GM12873 (cell line): ENCODE measurements around the gene ITPR1.

Experiments used
- TF ChIP-seq, protein P1 (sequence below): IDR thresholded peaks from 2 replicates; pipeline ENCODE4 v1.5.1; 2012; ENCODE audit warnings: low read depth, mild to moderate bottlenecking, moderate library complexity, low read length, control low read depth; ENCODE audit not compliant: insufficient read depth; ENCODE audit errors: missing control alignments

The ITPR1 gene

GRCh38 chr3:4546346-4547178, 53.4 kb downstream of the ITPR1 start:
- TF ChIP-seq, protein P1, sequence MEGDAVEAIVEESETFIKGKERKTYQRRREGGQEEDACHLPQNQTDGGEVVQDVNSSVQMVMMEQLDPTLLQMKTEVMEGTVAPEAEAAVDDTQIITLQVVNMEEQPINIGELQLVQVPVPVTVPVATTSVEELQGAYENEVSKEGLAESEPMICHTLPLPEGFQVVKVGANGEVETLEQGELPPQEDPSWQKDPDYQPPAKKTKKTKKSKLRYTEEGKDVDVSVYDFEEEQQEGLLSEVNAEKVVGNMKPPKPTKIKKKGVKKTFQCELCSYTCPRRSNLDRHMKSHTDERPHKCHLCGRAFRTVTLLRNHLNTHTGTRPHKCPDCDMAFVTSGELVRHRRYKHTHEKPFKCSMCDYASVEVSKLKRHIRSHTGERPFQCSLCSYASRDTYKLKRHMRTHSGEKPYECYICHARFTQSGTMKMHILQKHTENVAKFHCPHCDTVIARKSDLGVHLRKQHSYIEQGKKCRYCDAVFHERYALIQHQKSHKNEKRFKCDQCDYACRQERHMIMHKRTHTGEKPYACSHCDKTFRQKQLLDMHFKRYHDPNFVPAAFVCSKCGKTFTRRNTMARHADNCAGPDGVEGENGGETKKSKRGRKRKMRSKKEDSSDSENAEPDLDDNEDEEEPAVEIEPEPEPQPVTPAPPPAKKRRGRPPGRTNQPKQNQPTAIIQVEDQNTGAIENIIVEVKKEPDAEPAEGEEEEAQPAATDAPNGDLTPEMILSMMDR: no peak

- TF ChIP-seq, protein P1: no peak
Measured at GRCh38 chr3:4547799-4548198, 54.7 kb downstream of the ITPR1 start.

DNA sequence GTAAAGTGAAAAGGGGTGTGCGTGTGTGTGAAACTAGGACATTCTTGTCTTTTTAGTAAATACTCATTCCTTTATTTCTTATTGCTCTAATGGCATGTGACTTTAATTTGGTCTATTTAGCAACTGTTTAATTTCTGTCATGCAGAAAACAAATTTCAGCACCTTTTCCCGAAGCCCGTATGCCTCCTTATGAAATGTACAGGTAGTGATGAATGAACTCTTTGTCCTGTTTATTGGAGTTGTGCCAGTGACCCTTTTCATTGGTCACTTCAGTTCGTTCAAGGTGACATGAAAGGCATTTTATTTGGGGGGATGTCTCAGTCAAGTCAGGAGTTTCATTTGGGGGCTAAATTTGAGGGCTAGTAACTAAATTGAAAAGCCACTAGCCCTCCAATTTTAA, 55.2 kb downstream of the ITPR1 start:
- TF ChIP-seq, protein P1: no peak

DNA sequence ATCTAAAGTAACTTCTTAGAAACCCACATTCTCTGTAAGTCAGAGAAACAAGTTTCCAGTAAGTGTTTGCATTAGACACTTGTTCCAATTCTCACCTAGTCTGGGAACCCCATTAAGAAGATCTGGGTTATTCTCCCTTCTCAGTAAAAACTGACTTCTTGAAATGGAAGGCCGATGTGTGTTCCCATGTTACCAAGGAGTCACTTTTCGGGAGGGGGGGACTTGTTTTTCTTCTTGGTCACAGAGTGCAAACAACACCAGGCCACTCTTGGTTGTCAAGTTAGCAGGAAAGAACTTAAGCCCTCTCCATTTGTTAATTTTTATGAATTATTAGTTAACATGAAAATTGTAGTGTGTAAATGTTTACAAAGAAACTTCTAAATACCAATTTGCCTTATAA, 55.6 kb downstream of the ITPR1 start:
- TF ChIP-seq, protein P1: no peak

DNA sequence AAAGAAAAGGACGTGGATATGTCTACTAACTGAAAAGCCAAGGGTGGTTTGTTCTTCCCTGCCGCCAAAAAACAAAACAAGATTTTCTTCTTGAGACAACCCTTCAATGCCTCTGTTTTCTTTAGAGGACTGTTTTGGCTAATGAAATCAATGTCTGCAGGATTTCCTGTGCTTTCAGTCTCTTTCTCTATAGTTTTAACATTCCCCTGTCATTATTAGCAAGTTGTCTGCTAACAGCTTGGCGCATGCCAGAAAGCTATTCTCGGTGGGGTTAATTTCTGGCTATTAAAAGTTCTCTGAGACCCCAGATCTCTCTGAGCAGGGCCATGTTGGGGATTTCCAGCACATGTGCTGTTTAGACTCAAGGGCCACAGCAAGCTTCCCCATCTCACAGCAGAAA, 56.7 kb downstream of the ITPR1 start:
- TF ChIP-seq, protein P1: no peak

DNA sequence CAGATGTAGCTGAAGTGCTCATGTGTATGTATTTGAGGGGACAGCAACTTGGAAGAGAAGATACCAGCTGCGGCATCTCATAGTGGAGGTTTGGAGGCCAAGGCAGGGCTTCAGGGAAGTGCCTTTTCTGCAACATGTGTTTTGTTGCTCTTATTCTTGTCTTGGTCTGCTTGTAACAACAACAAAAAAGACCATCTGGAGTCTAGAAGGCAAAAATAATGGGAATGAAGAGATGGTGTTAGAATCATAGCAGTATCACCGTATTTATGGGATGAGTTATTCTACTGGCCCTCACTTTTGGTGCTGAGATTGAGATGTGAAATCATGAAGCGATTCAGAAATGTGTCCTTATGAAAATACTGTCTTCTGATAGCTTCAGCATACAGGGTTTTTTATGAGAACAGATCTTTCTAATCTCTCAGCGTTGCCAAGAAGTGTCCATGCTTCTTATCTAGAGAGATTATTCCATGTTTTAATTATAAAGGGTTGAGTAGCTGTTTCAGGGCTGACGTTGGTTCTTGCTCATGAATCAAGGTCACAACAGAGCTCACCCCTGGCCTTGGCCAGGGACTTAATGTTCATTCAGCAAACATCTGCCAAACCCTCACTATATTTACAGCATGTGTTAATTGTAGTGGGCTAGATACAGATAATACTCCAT, 58.0 kb downstream of the ITPR1 start:
- TF ChIP-seq, protein P1: no peak

DNA sequence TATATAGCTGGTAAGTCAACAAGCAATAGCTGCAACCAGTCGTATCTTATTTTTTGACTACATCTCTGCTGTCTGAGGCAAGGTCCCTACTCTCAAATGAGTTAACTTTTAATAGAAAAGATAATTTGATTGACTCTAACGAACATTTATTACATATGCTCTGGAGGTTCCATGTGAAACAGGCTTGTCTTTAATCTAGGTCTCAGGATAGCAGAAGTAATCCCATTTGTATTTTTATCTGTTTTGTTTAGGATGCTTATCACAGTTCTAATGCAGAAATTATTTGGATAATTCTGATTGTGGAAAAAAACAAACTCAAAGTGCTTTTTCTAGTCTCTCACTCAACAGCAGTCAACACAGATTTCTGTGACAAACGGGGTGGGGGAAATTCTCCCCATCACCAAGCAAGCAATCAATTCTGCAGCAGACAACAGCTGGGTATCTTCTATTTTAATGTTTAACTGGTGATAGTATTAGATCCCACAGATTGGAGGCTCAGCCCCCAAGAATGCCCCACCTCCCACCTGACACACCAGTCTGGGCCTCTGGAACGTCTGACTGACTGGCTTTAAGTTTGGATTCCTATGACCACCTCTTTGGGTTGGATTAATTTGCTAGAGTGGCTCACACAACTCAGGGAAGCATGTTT, 58.8 kb downstream of the ITPR1 start:
- TF ChIP-seq, protein P1: no peak
